Testis (tissue), 2 donors: ENCODE results near the gene SLC9A4.

Experiments used
- POLR2A ChIP-seq: fragments of 450-650 bp; IDR thresholded peaks from one replicate; pipeline ENCODE4 v1.6.1; 2017; ENCODE audit warnings: antibody characterized with exemption, mild to moderate bottlenecking, moderate library complexity
- TF ChIP-seq, protein P1 (sequence below), 3 experiments: fragments of 450-650 bp in 2 of 3; fragments of 200-600 bp in 1 of 3; sonication (generic) in 1 of 3; IDR thresholded peaks; one replicate each; pipeline ENCODE4 v1.5.1; 2016 to 2019; ENCODE audit warnings: antibody characterized with exemption in 3 of 3, mild to moderate bottlenecking in 2 of 3, moderate library complexity in 1 of 3

DNA sequence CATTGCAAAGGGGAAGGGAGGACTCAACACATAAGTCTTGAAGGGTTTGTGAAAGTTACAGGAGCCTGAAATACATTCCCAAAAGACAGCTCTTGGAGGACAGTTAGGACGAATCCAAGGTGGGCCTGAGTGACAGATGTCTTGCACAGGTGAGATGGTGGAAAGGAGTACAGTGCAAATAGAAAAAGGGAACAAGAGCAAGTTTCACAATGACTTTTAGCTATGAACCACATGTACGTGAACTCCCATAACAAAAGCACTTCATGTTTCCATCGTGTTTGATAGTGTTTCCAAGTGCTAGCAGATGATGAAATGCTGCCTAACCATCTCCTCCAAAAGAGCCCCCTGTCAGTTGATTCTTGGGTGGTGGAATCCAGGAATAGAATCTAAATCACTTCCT lies 48.3 kb upstream of the SLC9A4 start:
- TF ChIP-seq, protein P1, sequence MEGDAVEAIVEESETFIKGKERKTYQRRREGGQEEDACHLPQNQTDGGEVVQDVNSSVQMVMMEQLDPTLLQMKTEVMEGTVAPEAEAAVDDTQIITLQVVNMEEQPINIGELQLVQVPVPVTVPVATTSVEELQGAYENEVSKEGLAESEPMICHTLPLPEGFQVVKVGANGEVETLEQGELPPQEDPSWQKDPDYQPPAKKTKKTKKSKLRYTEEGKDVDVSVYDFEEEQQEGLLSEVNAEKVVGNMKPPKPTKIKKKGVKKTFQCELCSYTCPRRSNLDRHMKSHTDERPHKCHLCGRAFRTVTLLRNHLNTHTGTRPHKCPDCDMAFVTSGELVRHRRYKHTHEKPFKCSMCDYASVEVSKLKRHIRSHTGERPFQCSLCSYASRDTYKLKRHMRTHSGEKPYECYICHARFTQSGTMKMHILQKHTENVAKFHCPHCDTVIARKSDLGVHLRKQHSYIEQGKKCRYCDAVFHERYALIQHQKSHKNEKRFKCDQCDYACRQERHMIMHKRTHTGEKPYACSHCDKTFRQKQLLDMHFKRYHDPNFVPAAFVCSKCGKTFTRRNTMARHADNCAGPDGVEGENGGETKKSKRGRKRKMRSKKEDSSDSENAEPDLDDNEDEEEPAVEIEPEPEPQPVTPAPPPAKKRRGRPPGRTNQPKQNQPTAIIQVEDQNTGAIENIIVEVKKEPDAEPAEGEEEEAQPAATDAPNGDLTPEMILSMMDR (IDR thresholded peaks at IDR 0.05), result no peak
- TF ChIP-seq POLR2A, result no peak
